DMS53 treated with DMSO at 0.1 percent for 48 hours (cell line): ENCODE measurements around the gene ARMC6.

Experiments used
- DNase-seq: peaks from one replicate; lab custom pipeline; 2025; ENCODE audit not compliant: unreplicated experiment; lab: John Stamatoyannopoulos, UW

ARMC6 gene

DNA sequence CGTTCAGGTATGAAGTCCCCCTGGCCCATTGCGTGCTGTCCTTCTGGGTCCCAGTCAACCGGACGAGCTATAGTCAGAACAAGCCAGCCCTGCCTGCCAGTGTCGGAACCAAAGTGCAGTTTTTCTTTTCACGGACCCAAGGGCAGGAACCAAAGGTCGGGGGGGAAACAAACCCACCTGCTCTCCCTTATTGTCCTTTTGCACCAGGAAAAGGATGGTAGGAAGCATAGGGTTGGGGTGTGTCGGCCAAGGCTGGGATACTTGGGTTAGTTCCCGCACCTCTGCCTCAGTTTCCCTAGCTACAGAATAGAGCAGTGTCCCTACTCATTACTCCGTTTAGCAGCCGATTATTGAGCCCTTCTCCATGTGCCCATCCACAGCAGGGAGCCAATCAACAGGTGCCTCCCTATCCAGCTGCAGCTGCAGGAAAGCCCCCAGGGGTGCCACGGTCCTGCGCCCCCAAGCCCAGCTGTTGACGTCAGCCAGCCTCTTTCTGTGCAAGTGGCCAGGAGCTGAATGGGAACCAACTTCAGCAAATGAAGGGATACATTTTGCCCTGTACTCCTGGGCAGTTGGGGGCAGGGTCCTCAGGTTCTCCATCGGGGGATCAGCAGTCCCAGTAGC, 21.0 kb downstream of the ARMC6 start:
- DNase-seq: no peak

DNA sequence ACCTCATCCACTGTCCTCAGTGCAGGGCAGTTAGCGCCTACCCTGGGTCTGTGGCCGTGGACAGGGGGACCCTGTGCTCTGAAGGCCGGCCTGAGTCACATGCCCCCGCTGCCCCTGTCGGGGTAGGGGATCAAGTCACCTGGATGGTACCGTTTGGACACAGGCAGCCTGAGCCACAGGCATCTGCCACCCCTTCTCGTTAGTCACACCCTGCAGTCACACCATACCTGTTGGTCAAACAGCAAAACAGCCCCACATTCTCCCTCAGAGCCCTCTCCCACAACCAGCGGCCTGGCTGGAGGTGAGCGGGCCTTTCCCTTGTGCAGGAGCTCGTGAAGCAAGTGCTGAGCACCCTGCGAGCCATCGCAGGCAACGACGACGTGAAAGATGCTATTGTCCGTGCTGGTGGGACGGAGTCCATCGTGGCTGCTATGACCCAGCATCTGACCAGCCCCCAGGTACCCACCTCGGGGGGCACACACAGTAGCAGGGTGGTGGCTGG, 21.6 kb downstream of the ARMC6 start:
- DNase-seq: no peak

DNA sequence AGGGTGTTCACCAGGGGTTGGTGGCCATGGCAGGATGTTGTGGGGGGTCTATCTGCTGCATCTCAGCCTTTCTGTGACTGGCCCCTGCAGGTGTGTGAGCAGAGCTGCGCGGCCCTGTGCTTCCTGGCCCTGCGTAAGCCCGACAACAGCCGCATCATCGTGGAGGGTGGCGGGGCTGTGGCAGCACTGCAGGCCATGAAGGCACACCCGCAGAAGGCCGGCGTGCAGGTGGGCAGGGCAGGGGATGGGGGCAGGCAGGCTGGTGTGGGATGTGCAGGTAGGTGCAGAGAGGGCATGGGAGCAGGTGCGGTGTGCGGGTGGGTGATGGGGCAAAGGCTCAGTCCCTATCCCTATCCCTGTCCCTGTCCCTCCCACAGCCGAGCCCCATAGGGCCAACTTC, 22.3 kb downstream of the ARMC6 start:
- DNase-seq: no peak

DNA sequence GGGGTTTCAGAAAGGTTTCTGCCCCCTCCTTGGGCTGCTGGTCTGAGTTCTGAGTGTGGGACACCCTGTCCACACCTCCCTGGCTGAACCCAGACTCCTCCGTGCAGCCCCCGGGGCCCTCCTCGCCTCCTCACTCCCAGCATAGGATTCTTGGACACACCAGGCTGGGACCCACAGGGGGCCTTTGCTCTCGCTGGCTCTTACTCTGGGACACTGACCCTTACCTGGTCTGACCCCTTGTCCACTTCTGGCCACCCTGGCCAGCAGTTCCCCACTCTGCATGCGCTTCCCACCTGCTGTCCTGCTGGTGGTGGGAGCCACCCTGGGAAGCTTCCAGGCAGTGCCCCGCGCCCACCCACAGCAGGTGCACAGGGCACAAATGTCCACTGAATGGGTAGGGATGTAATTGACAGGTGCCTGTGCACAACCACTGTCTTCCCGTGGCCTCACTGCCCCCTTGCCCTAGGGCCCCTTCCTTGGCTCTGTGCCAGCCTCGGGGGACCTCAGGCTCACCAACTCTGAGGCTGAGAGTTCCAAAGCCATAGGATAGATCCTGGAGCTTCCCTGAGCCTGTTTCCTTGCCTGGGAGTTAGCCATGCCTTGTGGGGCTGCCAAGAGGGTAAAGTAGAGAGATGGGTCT, 23.4 kb downstream of the ARMC6 start:
- DNase-seq: no peak

DNA sequence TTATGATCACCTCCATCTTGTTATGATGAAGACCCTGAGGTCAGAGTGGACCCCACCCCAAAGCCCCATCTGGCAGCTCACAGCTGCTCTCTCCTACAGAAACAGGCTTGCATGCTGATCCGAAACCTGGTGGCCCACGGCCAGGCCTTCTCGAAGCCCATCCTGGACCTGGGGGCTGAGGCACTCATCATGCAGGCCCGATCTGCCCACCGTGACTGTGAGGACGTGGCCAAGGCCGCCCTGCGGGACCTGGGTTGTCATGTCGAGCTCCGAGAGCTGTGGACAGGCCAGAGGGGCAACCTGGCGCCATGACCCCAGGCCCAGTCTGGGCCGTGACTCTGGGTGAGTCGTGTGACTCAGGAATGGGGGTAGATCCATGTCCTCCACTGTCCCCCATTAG, 23.9 kb downstream of the ARMC6 start:
- DNase-seq: no peak

DNA sequence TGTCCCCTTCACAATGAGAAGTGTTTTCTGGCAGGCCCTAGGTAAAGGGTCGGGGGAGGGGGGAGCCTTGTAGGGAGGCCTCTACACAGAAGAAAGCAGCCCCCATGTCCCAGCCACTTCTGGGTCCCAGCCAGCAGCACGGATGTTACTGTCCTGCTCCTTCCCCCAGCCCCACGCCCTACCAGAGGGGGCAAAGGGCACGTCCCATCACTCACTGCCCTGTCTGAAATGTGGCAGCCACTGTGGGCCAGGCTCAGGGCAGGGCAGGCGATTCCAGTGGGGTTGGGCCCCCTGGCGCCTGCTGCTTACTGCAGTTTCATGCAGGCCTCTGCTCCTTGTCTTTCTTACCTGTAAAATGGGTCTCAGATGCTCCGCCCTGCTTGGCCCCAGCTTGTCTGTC, 24.3 kb downstream of the ARMC6 start:
- no peak for DNase-seq

DNA sequence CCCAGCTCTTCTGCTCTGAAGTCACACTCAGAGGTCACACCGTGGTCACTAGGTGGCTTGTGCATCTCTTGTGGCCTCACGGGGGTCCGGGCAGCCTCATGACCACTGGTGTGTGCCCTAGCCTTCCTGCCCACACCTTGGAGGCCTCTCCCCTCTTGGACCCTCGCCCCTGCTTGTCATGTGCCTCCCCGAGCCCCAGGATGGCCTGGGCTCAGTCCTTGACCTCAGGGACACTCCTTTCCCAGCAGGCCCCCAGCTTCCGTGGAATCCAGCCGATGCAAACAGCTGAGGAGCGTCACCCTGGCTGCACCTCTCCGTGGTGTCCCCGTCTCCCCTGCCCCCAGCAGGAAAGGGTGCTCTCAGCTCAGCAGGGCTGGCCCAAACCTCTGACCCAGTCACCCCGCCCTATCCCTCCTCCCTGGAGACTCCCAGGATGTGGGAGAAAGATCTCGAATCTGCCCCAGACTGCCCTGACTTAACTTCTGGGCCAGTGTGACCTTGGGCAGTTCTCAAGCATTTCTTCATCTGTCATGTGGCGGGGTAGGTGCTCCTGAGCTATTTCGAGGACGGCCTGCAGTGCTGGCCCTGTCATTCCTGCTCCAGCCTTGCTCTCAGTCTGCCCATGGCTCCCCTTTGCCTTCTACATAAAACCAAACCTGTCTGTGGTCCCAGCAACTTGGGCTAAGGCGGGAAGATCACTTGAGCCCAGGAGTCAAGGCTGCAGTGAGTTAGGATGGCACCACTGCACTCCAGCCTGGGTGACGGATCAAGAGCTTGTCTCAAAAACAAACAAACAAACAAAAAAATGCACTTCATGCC, 25.8 kb downstream of the ARMC6 start:
- DNase-seq: no peak

DNA sequence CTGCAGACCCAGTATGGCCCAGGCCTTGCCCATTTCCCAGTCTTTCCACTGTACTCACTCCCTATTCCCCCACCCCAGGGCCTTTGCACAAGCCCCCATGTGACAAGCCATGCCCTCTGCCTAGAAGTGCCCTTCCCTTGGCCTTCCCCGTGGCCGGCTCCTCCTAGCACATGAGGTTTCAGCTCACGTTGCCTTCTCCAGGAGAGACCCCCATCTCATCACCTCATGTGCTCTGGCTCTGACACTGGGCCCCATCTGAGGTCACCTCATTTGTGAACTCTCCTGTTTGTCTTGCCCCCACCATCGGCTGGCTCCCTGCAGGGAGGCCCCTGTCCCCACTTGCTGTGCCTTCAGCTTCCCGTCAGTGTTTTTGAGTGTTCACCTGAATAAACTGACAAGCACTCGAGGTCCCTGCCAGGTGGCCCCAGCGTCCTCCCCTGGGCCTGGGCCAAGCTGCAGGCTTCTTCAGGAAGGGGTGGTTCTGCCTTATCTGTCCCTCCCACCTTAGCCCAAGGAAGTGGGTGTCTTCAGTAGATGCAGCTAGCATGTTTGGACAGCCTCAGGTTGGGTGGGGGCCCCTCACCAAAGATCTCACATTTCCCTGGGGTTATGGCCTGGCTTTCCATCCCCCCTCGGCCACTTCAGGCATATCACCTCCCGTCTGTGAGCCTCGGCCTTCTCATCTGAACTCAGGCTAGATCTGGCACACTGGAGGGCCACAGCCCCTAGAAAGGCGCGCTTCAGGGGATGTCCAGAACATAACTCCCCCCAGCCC, 26.6 kb downstream of the ARMC6 start:
- DNase-seq: peak; percentile 63

DNA sequence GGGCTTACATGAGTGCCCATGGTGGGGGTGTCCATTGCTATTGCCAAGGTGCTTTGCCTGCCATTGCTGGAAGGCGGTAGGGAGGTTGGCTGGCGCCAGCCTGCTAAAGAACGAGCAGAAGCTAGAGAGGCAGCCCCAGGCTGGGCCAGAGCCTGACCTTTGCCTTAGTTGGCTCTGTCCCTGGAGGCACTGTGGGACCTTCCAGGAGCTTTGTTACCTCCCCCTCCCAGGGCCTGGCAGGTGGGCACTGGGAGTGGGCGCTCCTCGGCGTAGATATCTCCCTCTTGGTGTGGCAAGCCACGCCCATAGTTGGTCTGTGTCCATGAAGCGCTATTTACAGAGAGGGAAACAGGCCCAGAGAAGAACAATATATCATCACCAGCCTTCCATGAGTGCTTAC, 28.1 kb downstream of the ARMC6 start:
- DNase-seq: no peak

DNA sequence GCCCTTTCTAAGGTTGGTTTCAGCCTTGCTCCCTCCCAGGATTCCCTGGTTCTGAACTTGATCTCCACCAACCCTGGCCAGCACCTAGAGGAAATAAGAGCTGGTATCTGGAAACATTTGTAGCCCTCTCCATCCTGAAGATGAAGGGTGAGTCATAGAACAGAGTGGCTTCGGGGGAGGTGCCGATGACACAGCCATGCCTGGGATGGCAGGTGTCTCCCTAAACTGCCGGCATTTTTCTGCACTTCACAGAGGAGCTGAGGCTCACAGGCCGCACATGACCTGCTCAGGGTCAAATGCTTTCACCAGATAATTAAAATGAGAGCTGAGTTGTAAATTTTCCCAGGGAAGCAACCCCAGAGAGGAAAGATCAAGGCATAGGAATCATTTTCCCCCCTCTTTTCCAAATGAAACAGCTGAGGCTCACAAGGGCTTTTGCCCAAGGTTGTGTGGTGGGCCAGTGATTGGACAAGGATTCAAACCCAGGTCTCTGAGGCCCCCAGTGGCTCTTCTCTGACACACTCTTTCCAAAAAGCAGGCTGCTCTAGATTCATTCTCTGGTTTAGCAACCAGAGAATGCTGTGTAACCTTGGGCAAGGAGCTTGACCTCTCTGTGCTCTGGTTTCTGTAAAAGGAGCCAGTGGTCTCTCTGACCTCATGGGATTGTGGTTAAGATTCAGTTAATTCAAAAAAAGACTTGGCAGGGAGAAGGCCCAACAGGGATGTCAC, 29.2 kb downstream of the ARMC6 start:
- peak; percentile 70 for DNase-seq

DNA sequence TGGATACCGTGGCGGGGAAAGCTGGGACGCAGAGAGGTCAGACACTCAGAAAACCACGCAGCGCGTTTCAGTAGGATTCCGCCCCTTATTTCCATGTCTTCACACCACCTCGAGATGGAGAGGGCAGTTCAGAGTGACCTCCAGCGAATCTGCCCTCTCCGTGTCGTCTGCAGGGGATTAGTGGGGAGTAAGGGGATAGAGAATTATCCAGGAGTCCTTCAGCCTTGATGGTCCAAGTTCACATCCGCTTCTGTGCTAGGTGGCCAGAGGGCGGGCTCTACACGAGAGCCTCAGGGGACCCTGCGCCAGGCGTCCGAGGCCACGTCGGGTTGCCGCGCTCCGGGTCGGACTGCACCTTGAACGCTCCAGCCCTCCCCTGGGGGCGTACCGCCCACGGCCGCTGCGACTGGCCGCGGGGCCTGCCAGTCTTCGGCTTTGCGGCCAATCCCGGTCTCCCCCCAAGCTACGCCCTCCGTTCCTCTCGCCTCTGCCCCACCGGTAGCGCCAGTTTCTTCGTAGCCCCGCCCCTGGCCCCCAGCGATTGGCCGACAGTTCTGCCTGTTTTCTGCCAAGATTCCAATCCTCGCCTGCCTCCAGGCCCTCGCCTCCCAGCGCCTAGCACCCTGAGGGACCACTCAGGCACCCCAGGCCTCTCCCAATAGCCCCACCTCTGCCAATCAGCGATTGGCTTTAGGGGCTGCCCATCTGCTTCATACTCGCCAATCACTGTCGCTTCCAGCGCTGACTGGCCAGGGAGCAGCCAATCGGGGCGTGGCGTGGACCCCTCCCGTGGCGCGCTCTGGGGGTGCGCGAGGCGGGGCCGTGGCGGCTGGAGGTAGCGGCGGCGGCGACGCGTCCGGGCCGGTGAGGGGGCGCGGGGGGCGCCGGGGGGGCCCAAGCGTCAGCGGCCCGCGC, 30.0 kb downstream of the ARMC6 start, which contains the start of gene SLC25A42:
TSS of gene SLC25A42 (plus strand) at position 812 of the 915 bp plus-strand sequence. CDS start 32,131 bp downstream, outside the sequence.
- DNase-seq: peak; percentile 95

DNA sequence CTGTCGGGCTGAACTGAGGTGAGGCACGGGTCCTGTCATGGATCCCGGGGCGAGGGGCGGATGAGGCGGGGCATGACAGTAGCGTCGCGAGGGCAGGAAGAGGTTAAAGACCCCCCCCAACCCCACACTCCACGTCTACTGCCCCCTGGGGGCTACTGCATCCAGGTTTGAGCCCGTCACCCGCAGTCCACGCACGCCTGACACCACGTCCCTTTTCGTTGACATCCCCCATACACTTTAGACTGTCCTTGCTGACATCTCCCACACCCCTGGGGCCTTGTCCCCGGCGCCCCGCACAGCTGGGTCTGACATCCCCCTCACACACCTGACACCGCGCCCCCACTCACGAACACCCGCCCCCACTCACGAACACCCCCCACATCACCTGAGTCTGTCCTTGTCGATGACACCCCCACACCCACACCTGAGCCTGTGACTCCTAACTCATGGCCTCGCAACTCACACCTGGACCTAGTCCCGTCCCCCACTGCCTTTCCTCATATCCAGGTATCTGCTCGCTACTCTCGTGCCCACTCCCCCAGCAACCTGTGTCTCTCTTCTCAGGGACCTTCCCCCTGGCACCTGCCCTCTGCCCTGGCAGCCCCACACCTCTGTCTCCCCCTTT, 30.8 kb downstream of the ARMC6 start:
- no peak for DNase-seq

DNA sequence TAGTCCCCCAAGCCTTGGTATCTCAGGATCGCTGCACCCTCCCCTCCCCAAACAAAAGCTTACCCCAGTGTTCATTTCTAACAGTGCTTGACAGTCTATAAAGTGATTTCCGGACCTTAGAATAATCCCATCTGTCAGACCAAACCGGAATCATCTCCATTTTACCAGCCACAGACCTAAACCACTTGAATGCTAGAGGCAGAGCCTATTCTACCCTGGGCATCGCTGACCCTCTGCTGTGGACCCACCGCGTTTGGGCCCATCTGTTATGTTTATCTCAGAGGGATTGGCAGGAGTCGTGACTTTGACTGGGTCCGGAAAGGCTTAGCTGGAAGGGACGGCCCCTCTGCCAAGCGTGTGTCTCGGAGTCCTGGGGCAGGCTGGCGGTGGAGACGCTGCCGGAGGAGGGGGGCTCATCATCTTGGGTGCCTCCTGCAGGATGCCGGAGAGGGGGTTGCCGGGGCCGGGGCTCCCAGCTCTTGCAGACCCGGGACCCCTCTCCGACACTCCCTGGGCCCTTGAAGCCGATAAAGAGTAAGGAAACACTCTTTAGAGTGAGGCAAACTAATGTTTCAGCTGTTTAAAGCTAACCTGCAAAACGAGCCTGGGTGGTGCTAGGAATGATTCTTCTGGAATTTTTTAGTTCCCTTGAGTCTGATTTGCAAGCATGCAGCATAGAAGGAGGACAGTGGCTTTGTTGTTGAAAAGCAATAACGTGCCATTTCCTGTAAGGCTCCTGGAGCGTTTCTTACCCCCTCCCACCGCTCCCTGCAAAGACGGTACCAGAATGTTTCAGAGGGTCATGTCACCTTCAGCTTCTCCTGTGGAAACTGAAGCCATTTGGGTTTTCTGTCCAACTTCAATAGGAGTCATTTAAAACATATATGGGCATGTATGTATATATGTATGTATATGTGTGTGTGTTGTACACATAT, 31.7 kb downstream of the ARMC6 start:
- DNase-seq: no peak

DNA sequence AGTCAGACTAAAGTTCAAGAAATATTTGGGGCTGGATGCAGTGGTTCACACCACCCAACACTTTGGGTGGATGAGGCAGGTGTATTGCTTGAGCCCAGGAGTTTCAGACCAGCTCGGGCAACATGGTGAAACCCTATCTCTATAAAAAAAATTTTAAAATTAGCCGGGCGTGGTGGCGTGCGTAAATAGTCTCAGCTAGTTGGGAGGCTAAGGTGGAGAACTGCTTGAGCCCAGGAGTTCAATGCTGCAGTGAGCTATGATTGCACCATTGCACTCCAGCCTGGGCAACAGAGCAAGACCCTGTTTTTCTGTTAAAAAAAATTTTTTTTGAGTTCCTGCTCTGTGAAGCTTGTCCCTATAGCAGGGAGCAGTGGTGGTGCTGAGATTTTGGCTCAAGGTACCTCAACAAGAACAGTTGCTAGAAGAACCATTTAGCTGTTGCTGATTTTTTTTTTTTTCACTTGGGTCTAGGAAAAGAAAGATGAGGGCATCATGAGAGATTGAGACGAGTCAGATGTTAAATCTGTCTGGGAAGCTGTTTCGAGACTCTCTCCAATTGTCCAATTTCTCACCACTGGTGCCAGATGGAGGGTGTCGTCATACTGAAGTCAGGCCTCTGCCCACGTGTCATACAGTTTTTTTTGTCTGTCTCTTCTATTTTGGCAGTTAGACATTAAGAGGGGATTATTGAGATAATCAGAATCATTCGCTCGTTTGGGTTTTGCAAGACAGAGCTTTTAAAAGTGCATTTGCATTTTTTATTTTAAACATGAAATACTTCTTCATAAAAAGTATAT, 34.1 kb downstream of the ARMC6 start:
- DNase-seq: no peak

DNA sequence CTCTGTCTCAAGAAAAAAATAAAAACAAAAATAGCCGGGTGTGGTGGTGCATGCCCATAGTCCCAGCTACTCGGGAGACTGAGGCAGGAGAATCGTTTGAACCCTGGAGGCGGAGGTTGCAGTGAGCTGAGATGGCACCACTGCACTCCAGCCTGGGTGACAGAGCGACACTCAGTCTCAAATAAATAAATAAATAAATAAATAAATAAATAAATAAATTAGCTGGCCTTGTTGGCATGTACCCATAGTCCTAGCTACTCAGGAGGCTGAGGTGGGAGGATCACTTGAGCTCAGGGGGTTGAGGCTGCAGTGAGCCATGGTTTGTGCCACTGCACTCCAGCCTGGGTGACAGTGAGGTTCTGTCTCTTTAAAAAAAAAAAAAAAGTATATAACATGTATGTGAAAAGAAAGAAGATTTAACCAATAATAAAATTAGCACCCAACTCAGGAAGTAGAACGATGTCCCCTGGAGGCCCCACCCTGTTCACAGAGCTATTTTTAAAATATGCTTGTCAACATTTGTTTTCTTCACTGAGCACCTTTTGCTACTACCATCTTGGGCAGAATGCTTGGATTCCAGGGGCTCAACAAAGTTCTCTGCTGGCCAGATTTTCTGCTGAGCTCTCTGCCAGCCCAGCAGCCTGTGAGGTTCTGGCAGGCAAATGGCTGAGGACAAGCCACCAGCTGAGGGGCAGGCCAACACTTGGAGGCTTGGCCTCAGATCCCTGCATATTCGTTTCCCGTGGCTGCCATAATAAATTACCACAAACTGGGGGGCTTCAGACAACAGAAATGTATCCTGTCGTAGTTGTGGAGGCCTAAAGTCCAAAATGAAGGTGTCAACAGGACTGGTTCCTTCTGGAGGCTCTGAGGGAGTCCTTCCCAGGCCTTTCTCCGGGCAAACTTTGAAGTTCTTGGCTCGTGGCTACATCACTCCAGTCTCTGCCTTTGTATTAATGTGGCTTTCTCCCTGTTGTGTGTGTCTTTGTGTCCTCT, 35.6 kb downstream of the ARMC6 start:
- DNase-seq: no peak

DNA sequence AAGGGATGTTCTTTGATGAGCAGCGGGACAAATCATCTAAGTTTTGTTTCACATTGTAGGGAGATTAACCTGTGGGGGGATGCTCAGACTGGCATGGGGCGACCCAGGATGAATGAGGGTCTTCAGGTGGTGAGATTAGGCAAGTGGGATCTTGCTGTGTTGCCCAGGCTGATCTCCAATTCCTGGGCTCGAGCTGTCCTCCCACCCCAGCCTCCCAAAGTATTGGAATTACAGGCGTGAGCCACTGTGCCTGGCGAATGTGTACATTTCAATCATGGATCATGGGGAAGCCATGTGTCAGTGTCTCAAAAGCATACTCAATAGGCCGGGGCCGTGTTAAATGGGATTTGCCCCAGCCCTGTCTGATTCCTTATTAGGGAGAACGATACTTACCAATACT, 38.5 kb downstream of the ARMC6 start:
- no peak for DNase-seq
